PC-3 (cell line): ENCODE data around the gene CALN1. TPM values are rescaled to one million over a fixed set of nuclear protein-coding genes. Genes with fewer than 3 reads are reported as not detected.
"Not testable (repeated sequence)": the region's sequence is repeated elsewhere in the genome, so short reads cannot be mapped to it uniquely, and the experiment has no call there.

Experiments used
- ATAC-seq: fragments of 200-7000 bp; cut with Tn5 transposase; 2 replicates; pipeline ENCODE4 v1.9.1; 2020; ENCODE audit warnings: mild to moderate bottlenecking, moderate library complexity
- BruUV-seq: library from RNA; stranded (reverse); fragments of 400-500 nt; replicated peaks from 2 replicates; lab custom pipeline; 2021; lab: Mats Ljungman, UMichigan
- CTCF ChIA-PET: fragments of 300-600 bp; sonication (Branson Sonifier 250); formaldehyde crosslinking; loops from one replicate; lab custom pipeline; 2022; ENCODE audit warnings: antibody characterized with exemption; lab: Charles Lee
- POLR2A ChIA-PET: fragments of 300-600 bp; sonication (Branson Sonifier 250); formaldehyde crosslinking; loops from one replicate; lab custom pipeline; 2022; ENCODE audit warnings: antibody characterized with exemption; ENCODE audit not compliant: unreplicated experiment; lab: Charles Lee
- DNase-seq: peaks from one replicate; pipeline ENCODE4 v3.0.0-alpha.2; 2015
- H2AFZ ChIP-seq: fragments of 300-600 bp; sonication (generic); 2 replicates; pipeline ENCODE4 v1.6.0; 2016; ENCODE audit warnings: antibody characterized with exemption, low read length
- H3F3A ChIP-seq: fragments of 300-600 bp; sonication (generic); one replicate; pipeline ENCODE4 v1.6.0; 2017; ENCODE audit warnings: antibody characterized with exemption, low read length, control low read depth, mild to moderate bottlenecking; ENCODE audit not compliant: unreplicated experiment
- H3K27ac ChIP-seq: fragments of 300-600 bp; sonication (generic); 2 replicates; pipeline ENCODE4 v1.5.1; 2016; ENCODE audit warnings: mild to moderate bottlenecking, low read length
- H3K27me3 ChIP-seq: fragments of 300-600 bp; sonication (generic); 2 replicates; pipeline ENCODE4 v1.6.1; 2016; ENCODE audit warnings: low read length, mixed read lengths
- H3K36me3 ChIP-seq: fragments of 300-600 bp; sonication (generic); 2 replicates; pipeline ENCODE4 v1.6.1; 2016; ENCODE audit warnings: low read depth, mixed run types, low read length, mixed read lengths
- H3K4me1 ChIP-seq: fragments of 300-600 bp; sonication (generic); 2 replicates; pipeline ENCODE4 v1.5.1; 2016; ENCODE audit warnings: low read length; ENCODE audit not compliant: insufficient read depth
- H3K4me2 ChIP-seq: fragments of 300-600 bp; sonication (generic); 2 replicates; pipeline ENCODE4 v1.6.0; 2016; ENCODE audit warnings: low read length
- H3K4me3 ChIP-seq: fragments of 300-600 bp; sonication (generic); 2 replicates; pipeline ENCODE4 v1.5.1; 2016; ENCODE audit warnings: mild to moderate bottlenecking, low read length, mixed read lengths
- H3K79me2 ChIP-seq: fragments of 300-600 bp; sonication (generic); 2 replicates; pipeline ENCODE4 v1.6.1; 2017; ENCODE audit warnings: low read length, mixed read lengths
- H3K9ac ChIP-seq: fragments of 300-600 bp; sonication (generic); 2 replicates; pipeline ENCODE4 v1.6.0; 2016; ENCODE audit warnings: mild to moderate bottlenecking, low read length
- H3K9me2 ChIP-seq: fragments of 300-600 bp; sonication (generic); replicated peaks from 2 replicates; pipeline ENCODE4 v1.6.1; 2016; ENCODE audit warnings: mixed run types, low read length, mixed read lengths
- H3K9me3 ChIP-seq: fragments of 300-600 bp; sonication (generic); 2 replicates; pipeline ENCODE4 v1.6.1; 2016; ENCODE audit warnings: low read length, mixed read lengths
- H4K20me1 ChIP-seq: fragments of 300-600 bp; sonication (generic); 2 replicates; pipeline ENCODE4 v1.6.1; 2016; ENCODE audit warnings: low read length, mixed read lengths
- CTCF ChIP-seq: fragments of 300-600 bp; sonication (generic); conservative IDR thresholded peaks from 2 replicates; pipeline ENCODE4 v1.5.1; 2017; ENCODE audit warnings: antibody characterized with exemption, low read depth, mild to moderate bottlenecking, low read length
- EZH2 ChIP-seq: fragments of 300-600 bp; sonication (generic); IDR thresholded peaks from one replicate; pipeline ENCODE4 v1.6.1; 2017; ENCODE audit warnings: antibody characterized with exemption, mild to moderate bottlenecking, low read length; ENCODE audit not compliant: unreplicated experiment
- EZH2phosphoT487 ChIP-seq: fragments of 300-600 bp; sonication (generic); IDR thresholded peaks from 2 replicates; pipeline ENCODE4 v1.6.1; 2018; ENCODE audit warnings: mild to moderate bottlenecking, antibody characterized with exemption, low read length, borderline replicate concordance
- intact Hi-C: fragments of 100-400 bp; cut with micrococcal nuclease; formaldehyde crosslinking; loops from 2 replicates; pipeline ENCODE4 v1.9.0; 2023
- total RNA-seq: library from RNA; depleted of rRNA; stranded (reverse); fragments of >200 nt; gene quantifications from 2 replicates; pipeline ENCODE4 v1.2.3, GENCODE V29; 2014

Gene CALN1
- total RNA-seq, 1 experiment from 2014 or later, result not detected

- Histone ChIP-seq H3K27ac (no peak overlapping the region), H3F3A (no peaks in the 10 kb centered on the region), H3K79me2 (no peaks in the 10 kb centered on the region), H4K20me1 (no peaks in the 10 kb centered on the region), H3K9ac (no peak overlapping the region), H2AFZ (no peak overlapping the region), H3K4me3 (no peak overlapping the region), H3K36me3 (no peaks in the 10 kb centered on the region), H3K27me3 (no peaks in the 10 kb centered on the region), H3K9me3 (no peaks in the 10 kb centered on the region), H3K4me1 (no peaks in the 10 kb centered on the region), H3K9me2 (no peaks in the 10 kb centered on the region), H3K4me2 (no peak overlapping the region)
- ATAC-seq, result no peak
- ChIA-PET CTCF (no interaction called here), POLR2A (no interaction called here)
- no TSS peak for BruUV-seq
- no peak for TF ChIP-seq EZH2phosphoT487
- no peak for TF ChIP-seq EZH2
- TF ChIP-seq CTCF, result no peak
- intact Hi-C loops, result no loop called here
- DNase-seq, result no peak
These were observed 198.4 kb downstream of the CALN1 start for GRCh38 chr7:72213769-72214168.

DNA sequence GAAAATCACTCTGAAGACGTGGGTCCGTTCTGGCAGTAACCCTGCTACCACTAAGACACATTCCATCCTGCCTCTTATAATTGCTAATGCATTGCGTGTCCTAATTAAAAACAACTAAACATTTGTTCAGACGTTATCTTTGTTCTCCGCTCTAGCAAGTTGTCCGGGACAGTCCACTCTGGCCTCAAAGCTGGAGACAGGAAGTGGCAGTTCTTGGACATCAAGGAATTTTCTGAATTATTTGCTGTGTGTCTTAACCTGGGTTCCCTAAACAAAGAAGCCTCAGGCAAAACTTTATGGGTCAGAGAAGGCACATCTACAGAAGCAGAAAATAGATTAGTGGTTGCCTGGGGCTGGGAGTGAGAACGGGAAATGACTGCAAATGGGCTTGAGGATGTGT is 199.1 kb downstream of the CALN1 start:
- ATAC-seq (no peak), DNase-seq (no peak)
- TF ChIP-seq EZH2phosphoT487 (no peak), EZH2 (no peak), CTCF (no peak)
- H2AFZ ChIP-seq, result no peak overlapping the region
- intact Hi-C loops, result no loop called here
- H3K27me3 ChIP-seq, result no peaks in the 10 kb centered on the region
- H3K4me1 ChIP-seq, result no peaks in the 10 kb centered on the region
- ChIA-PET POLR2A (no interaction called here), CTCF (no interaction called here)
- no peak overlapping the region for H3K9ac ChIP-seq
- H3K79me2 ChIP-seq, result no peaks in the 10 kb centered on the region
- H3K9me3 ChIP-seq, result no peaks in the 10 kb centered on the region
- no peaks in the 10 kb centered on the region for H3F3A ChIP-seq
- H3K27ac ChIP-seq, result no peak overlapping the region
- BruUV-seq, result no TSS peak
- H3K4me2 ChIP-seq, result no peak overlapping the region
- no peak overlapping the region for H3K4me3 ChIP-seq
- no peaks in the 10 kb centered on the region for H3K36me3 ChIP-seq
- no peaks in the 10 kb centered on the region for H4K20me1 ChIP-seq
- H3K9me2 ChIP-seq, result no peaks in the 10 kb centered on the region

DNA sequence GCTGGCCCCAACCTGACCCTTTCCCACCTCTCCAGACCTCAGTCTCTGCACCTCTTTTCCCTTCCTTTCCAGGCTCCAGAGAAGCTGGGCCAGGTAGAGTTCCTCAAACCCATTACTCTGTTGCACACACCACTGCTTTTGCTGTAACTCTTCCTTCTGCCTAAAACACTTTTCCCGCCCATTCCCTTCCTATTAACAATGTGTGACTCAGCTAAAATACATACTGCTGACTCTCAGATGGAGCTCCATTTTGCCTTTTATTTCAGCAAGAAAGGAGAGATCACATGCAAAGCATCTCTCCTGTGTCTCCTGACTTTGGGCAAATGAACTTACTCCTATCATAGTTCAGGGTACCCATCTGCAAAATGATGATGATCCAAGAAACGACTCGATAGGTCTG is 201.0 kb downstream of the CALN1 start:
- no peak overlapping the region for H3K4me2 ChIP-seq
- ChIA-PET CTCF (no interaction called here), POLR2A (no interaction called here)
- no peaks in the 10 kb centered on the region for H3K79me2 ChIP-seq
- no TSS peak for BruUV-seq
- no peaks in the 10 kb centered on the region for H3K9me2 ChIP-seq
- H3K4me1 ChIP-seq, result no peaks in the 10 kb centered on the region
- DNase-seq (peak; percentile 4), ATAC-seq (no peak)
- intact Hi-C loops, result no loop called here
- H2AFZ ChIP-seq, result no peak overlapping the region
- no peak overlapping the region for H3K27ac ChIP-seq
- 0 out of 2 replicates have a peak, but pooled peaks cover 4% of the 10 kb centered on the region for H3K27me3 ChIP-seq
- H3K9me3 ChIP-seq, result no peaks in the 10 kb centered on the region
- no peak overlapping the region for H3K4me3 ChIP-seq
- H3F3A ChIP-seq, result no peaks in the 10 kb centered on the region
- no peak overlapping the region for H3K9ac ChIP-seq
- H4K20me1 ChIP-seq, result no peaks in the 10 kb centered on the region
- no peaks in the 10 kb centered on the region for H3K36me3 ChIP-seq
- TF ChIP-seq EZH2, result no peak
- no peak for TF ChIP-seq CTCF

GRCh38 chr7:72209006-72209405 is 203.1 kb downstream of the CALN1 start:
- H3K27me3 ChIP-seq, H3K27ac ChIP-seq, H3K9me3 ChIP-seq, ATAC-seq, H3K4me3 ChIP-seq, H3K9me2 ChIP-seq, DNase-seq, BruUV-seq, H3K36me3 ChIP-seq, intact Hi-C loops, H3K9ac ChIP-seq, CTCF ChIA-PET, H2AFZ ChIP-seq, H3K4me1 ChIP-seq, POLR2A ChIA-PET, H3F3A ChIP-seq, H3K4me2 ChIP-seq, H3K79me2 ChIP-seq, H4K20me1 ChIP-seq: not testable (repeated sequence)
